HT1080 (cell line): Measurements from ENCODE around the gene C2CD3. TPM values are rescaled to one million over a fixed set of nuclear protein-coding genes. Genes with fewer than 3 reads are reported as not detected.
A peak's percentile ranks its signal among the peaks of the same experiment; 100 is the strongest.
"Not testable (repeated sequence)": the region's sequence is repeated elsewhere in the genome, so short reads cannot be mapped to it uniquely, and the experiment has no call there.

Experiments
- DNase-seq: peaks from one replicate; pipeline ENCODE4 v3.0.0-alpha.2; 2015; ENCODE audit warnings: low read depth
- total RNA-seq: library from RNA; depleted of rRNA; stranded (reverse); fragments of >200 nt; shearing (Covaris generic); gene quantifications from 2 replicates; pipeline ENCODE4 v1.2.3, GENCODE V29; 2014

Gene C2CD3
- total RNA-seq, 1 experiment from 2014 or later = 20.5 TPM

GRCh38 chr11:74066663-74067062, 104.1 kb downstream of the C2CD3 start:
- DNase-seq = peak; percentile 43

DNA sequence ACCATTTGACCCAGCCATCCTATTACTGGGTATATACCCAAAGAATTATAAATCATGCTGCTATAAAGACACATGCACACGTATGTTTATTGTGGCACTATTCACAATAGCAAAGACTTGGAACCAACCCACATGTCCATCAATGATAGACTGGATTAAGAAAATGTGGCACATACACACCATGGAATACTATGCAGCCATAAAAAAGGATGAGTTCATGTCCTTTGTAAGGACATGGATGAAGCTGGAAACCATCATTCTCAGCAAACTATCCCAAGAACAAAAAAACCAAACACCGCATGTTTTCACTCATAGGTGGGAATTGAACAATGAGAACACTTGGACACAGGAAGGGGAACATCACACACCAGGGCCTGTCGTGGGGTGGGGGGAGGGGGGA, 105.3 kb downstream of the C2CD3 start:
- DNase-seq = not testable (repeated sequence)

DNA sequence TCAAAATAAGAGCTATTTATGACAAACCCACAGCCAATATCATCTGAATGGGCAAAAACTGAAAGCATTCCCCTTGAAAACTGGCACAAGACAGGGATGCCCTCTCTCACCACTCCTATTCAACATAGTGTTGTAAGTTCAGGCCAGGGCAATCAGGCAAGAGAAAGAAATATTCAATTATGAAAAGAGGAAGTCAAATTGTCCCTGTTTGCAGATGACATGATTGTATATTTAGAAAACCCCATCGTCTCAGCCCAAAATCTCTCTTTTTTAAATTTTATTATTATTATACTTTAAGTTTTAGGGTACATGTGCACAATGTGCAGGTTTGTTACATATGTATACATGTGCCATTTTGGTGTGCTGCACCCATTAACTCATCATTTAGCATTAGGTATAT, 107.2 kb downstream of the C2CD3 start:
- DNase-seq = not testable (repeated sequence)

DNA sequence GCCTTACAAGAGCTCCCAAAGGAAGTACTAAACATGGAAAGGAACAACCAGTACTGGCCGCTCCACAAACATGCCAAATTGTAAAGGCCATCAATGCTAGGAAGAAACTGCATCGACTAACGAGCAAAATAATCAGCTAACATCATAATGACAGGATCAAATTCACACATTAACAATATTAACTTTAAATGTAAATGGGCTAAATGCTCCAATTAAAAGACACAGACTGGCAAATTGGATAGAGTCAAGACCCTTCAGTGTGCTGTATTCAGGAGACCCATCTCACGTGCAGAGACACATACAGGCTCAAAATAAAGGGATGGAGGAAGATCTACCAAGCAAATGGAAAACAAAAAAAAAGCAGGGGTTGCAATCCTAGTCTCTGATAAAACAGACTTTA, 109.2 kb downstream of the C2CD3 start:
- not testable (repeated sequence) for DNase-seq

- peak; percentile 57 for DNase-seq
Measured at GRCh38 chr11:74057249-74058151, 113.3 kb downstream of the C2CD3 start.

DNA sequence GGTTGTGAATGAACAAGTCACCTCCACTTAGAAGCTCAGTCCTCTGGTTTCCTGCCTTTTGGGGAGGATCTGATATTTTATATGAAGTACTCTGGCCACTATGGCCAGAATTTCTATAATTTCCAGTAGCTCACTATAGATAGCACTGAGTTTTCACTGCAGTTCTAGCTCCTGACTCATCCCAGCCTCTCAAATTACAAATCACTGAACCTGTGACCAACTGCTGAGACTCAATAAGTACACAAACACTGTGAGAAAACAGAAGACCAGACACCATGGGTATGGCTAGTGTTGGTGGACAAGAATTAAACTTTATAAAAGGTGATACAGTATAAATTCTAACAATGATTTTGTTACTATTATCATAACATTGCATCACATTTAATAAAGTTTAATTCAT, 114.9 kb downstream of the C2CD3 start:
- peak; percentile 79 for DNase-seq

DNA sequence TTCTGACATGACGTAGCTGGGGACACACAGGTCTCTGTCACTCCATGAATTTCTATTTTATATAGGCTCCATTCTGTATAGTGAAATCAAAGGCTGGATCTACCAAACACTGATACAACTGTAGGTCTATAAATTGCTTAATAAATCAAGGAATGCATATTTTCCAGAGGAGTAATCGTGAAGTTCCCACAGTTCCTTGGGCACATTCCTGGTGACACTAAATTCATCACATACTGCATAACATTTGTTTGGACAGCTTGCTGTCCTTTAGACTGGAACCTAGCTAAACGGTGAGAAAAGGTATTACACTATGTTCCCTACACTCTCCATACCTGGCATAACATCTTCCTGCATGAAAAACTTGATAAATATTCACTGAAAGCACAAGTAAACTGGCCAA, 120.3 kb downstream of the C2CD3 start:
- DNase-seq = no peak

DNA sequence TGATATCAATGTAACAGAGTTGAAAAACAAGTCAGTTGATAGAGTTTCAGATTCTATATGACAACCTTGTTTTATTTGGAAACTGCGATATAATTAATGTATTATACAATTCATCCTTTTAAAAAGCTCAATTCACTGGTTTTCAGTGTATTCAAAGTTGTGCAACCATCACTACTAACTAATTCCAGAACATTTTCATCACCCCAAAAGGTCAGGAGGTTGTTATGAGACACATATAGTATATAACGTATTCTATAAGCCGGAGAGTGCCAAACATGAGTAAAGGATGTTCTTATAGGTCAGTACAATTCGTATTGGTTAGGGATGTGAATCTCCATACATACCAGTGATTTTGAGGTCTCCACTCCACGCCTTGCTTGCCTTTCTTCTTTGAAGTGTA, 121.8 kb downstream of the C2CD3 start:
- no peak for DNase-seq

DNA sequence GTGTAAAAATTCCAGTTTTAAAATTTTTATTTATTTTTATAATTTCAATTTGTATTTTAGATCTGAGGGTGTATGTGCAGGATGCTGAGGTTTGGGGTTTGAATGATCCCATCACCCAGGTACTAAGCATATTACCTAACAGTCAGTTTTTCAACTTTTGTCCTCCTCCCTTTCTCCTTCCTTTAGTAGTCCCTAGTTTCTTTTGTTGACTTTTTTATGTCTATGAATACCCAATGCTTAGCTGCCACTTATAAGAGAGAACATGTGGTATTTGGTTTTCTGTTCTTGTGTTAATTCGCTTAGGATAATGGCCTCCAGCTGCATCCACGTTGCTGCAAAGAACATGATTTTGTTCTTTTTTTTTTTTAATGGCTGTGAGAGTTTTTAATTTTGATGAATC, 126.3 kb downstream of the C2CD3 start:
- no peak for DNase-seq

GRCh38 chr11:74043450-74043849, 127.4 kb downstream of the C2CD3 start:
- no peak for DNase-seq

DNA sequence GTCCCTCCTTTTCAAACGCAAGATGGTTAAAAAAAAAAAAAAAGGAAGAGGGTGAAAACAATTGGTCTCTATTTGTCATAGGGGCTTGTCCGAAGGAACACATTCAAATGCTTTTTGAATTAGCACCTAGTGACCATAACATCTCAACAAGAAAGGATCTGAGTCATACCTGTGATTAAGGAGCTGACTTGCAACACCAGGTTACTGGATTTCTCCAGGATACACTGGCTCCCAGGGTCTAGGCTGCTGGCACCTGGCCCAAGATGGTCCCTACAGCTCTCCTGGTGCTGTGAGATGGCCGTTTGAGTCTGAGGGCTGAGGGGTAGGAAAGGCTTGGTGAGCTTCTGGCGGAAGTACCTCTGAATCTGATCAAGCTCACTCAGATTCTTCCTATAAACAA, 133.5 kb downstream of the C2CD3 start:
- DNase-seq = peak; percentile 93

GRCh38 chr11:74035264-74035663, 135.5 kb downstream of the C2CD3 start:
- no peak for DNase-seq

- DNase-seq = no peak
Measured at GRCh38 chr11:74033046-74033445, 137.8 kb downstream of the C2CD3 start.

DNA sequence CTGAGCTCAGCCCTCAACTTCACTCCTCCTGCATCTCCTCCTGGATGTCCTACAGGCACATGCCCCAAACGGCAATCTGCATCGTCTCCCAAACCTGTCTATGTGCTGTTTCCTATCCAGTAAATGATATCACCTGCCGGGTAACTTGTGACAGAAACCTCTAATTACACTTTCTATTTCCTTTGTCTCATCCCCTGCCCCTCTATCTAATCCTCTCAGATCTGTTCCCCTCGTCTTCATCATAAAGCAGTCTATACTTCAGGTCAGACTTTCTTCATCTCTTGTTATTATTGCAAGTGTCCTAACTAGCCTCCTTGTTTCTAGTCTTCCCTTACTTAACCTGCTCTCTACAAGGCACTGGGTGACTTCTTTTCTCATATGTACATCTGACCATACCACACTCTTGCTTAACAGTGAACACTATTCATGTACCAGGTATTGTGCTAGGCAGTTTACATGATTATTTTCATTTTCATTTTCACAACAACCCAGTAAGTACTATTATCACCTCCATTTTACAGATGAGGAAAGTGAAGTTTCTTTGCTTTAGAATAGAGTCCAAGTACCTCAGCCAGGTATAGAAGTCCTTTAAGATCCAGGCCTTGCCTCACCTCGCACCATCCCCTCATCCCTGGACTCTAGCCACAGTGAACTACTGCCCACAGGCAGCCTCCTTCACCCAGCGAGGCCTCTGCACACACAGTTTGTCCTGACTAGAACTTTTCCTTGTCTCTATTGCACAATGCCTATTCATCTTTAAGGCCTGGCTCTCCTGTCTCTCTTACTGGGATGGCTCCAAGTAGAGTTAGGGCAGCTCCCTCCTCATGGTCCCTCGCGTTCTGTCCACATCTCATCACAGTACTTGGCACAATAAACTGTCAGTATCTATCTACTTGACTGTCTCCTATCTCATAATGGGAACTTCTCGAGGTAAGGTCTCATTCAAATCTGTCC, 139.8 kb downstream of the C2CD3 start:
- DNase-seq = no peak

DNA sequence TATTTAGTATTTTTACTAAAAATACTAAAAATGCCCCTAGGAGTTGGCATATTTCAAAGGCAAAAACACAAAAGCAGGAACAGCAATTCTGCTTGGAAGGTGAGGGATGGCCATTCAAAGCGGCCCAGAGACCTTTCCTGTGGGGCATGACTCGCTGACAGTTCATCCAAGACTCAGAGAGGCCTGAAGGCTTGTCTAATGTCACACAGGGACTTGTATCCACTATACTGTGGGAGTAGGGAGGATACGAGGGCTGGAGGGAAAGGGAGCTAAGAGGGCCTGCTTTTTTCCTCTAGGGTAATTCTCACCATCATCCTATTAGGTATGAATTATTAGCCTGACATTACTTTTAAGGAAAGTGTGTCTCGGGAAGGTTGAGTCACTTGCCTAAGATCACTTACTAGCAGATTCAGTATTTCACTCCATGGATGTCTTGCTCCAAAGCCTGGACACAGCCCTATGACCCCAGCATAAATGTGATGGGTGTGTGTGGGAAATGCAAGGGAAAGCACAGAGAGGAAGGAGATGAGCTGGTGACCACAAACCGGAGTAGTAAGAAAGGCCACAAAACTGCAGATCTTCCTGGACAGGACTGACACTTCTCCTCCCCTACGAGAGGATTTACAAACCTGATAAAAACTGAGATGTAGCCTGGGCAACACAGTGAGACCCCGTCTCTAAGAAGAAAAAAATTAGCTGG, 145.2 kb downstream of the C2CD3 start:
- peak; percentile 76 for DNase-seq

- DNase-seq = peak; percentile 78
Measured at GRCh38 chr11:74024261-74025029, 146.4 kb downstream of the C2CD3 start.

- DNase-seq = no peak
Measured at GRCh38 chr11:74023276-74023675, 147.5 kb downstream of the C2CD3 start.

DNA sequence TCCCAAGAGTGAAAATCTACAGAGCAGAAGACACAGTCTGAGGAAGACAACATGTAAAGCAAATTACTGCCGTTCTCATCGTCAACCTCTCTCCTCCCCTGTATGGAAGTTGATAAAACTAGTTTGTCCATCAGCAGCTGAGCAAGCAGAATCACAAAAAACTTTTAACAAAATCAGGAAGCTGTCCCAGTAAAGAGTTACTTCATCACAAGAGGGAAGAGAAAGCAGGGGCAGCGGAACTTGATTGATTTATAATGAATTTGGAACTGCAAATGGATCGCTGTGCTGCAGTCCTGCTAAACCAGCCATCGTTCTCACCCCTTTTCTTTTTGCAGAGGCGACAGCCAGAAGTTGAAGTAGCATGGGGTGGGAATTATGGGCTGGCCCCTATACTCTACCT, 148.3 kb downstream of the C2CD3 start:
- no peak for DNase-seq

DNA sequence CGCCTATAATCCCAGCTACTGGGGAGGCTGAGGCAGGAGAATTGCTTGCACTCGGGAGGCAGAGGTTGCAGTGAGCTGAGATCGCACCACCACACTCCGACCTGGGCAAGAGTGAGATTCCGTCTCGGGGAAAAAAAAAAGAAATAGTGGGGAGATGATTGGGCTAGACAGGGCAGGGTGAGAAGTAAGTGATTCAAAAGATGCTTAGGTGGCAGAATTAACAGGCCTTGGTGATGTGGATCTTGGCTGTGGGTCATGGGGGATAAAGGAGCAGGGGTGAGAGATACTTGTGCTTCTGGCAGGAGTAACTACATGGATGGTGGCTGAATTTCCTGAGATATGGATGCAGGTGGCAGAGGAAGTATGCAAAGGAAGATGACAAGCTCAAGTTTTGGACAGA, 148.8 kb downstream of the C2CD3 start:
- DNase-seq = no peak

DNA sequence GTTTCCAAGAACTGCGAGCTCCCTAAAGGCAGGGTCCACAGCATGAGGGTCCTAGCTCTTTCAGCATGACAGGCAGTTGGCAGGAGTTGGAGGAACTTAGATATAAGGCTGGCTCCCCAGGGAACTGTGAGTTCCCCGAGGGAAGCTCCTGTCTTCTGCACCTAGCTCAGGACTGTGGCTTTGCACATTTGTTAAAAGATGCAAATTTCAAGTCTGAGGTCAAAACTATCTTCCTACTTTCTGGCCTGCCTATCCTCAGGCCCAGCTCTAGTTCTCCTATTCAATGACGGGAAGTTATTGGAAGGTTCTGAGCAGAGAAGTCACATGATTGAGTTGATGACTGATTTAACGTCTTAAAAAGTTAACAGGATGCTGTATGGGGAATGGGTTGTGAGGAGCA, 150.3 kb downstream of the C2CD3 start:
- no peak for DNase-seq

- no peak for DNase-seq
Measured at GRCh38 chr11:74019860-74020259, 150.9 kb downstream of the C2CD3 start.
